Tibial artery (tissue), 4 donors: Measurements from ENCODE around the gene RNF10.

Experiments used
- DNase-seq, 2 donors: peaks; one replicate each; pipeline ENCODE4 v3.0.0-alpha.2; 2019
- H3K27ac ChIP-seq, 2 donors: fragments of 200-600 bp; sonication (generic) in 1 of 2; 1 replicate in 1 of 2; 2 replicates in 1 of 2; pipeline ENCODE4 v1.5.1; 2018 to 2019; ENCODE audit warnings: mild to moderate bottlenecking in 1 of 2
- H3K27me3 ChIP-seq, 2 donors: fragments of 200-600 bp; sonication (generic) in 1 of 2; one replicate each; pipeline versions ENCODE4 v1.5.1 to v1.6.0; 2016 to 2019
- H3K36me3 ChIP-seq, 3 donors: fragments of 200-600 bp; sonication (generic) in 2 of 3; one replicate each; pipeline ENCODE4 v1.5.1; 2016 to 2019; ENCODE audit warnings: mild to moderate bottlenecking in 2 of 3
- H3K4me1 ChIP-seq, 4 donors: fragments of 200-600 bp; sonication (generic) in 2 of 4; 1 replicate in 3 of 4; 2 replicates in 1 of 4; pipeline ENCODE4 v1.5.1; 2016 to 2019
- H3K4me3 ChIP-seq, 2 donors: fragments of 200-600 bp; sonication (generic) in 1 of 2; 1 replicate in 1 of 2; 2 replicates in 1 of 2; pipeline ENCODE4 v1.5.1; 2018 to 2019; ENCODE audit warnings: mild to moderate bottlenecking in 2 of 2
- H3K9me3 ChIP-seq, 3 donors: fragments of 200-600 bp; sonication (generic) in 1 of 3; one replicate each; pipeline ENCODE4 v1.5.1; 2016 to 2019
- CTCF ChIP-seq, 2 experiments: fragments of 200-600 bp in 1 of 2; fragments of 450-650 bp in 1 of 2; IDR thresholded peaks; one replicate each; pipeline ENCODE4 v1.5.1; 2017 to 2019; ENCODE audit warnings: antibody characterized with exemption in 2 of 2, mild to moderate bottlenecking in 1 of 2, moderate library complexity in 1 of 2
- intact Hi-C: fragments of 100-400 bp; cut with DNase I; formaldehyde crosslinking; loops from one replicate; pipeline ENCODE4 v1.15.0; 2023; ENCODE audit warnings: low total_unique reads

The RNF10 gene

GRCh38 chr12:120538281-120539156 lies 4.4 kb downstream of the RNF10 start:
- peak overlapping the region; percentile 90 to 96 for H3K27ac ChIP-seq
- peaks cover 9 to 88% (median 70%) of the 10 kb centered on the region in 4 donors for H3K4me1 ChIP-seq

GRCh38 chr12:120539303-120539702 lies 5.1 kb downstream of the RNF10 start:
- no peak for TF ChIP-seq CTCF (IDR thresholded peaks at IDR 0.05)
- Histone ChIP-seq H3K27me3 (no peaks in the 10 kb centered on the region), H3K4me1 (peaks cover 9 to 91% (median 75%) of the 10 kb centered on the region in 4 donors), H3K27ac (peak overlapping the region; percentile 90 to 96), H3K4me3 (no peak overlapping the region), H3K36me3 (peaks cover 0 to 8% (median 0%) of the 10 kb centered on the region in 3 donors), H3K9me3 (no peaks in the 10 kb centered on the region)
- DNase-seq: no peak
- intact Hi-C loops: loop anchor here (5.0 kb wide), 1 partner anchor 42 kb away; the partner anchor contains the start of gene DYNLL1

More at GRCh38 chr12:120538281-120539156, 4.4 kb downstream of the RNF10 start:
- Histone ChIP-seq H3K36me3 (peaks cover 0 to 8% (median 0%) of the 10 kb centered on the region in 3 donors), H3K9me3 (no peaks in the 10 kb centered on the region), H3K27me3 (no peaks in the 10 kb centered on the region), H3K4me3 (peak overlapping the region; percentile 86 to 98)
- TF ChIP-seq CTCF (IDR thresholded peaks at IDR 0.05): no peak
- DNase-seq: peak; percentile 57 to 90
- intact Hi-C loops: loop anchor here (5.0 kb wide), 1 partner anchor 41 kb away; the partner anchor contains the start of gene DYNLL1

GRCh38 chr12:120540445-120540844 lies 6.3 kb downstream of the RNF10 start:
- Histone ChIP-seq H3K9me3 (no peaks in the 10 kb centered on the region), H3K4me1 (peaks cover 9 to 95% (median 77%) of the 10 kb centered on the region in 4 donors), H3K27me3 (no peaks in the 10 kb centered on the region), H3K36me3 (peaks cover 0 to 8% (median 0%) of the 10 kb centered on the region in 3 donors), H3K27ac (peak overlapping the region; percentile 90 to 96), H3K4me3 (no peak overlapping the region)
- intact Hi-C loops: no loop called here
- no peak for DNase-seq
- no peak for TF ChIP-seq CTCF (IDR thresholded peaks at IDR 0.05)

- Histone ChIP-seq H3K36me3 (peaks cover 7 to 20% (median 11%) of the 10 kb centered on the region in 3 donors), H3K4me3 (no peak overlapping the region), H3K27me3 (no peaks in the 10 kb centered on the region), H3K9me3 (no peaks in the 10 kb centered on the region), H3K4me1 (peaks cover 9 to 85% (median 61%) of the 10 kb centered on the region in 4 donors), H3K27ac (peak overlapping the region in 1 of 2 donors; percentile 96)
- intact Hi-C loops: no loop called here
- no peak for DNase-seq
- no peak for TF ChIP-seq CTCF (IDR thresholded peaks at IDR 0.05)
Observed at GRCh38 chr12:120542166-120542565, 8.0 kb downstream of the RNF10 start.

- DNase-seq: no peak
- no peak for TF ChIP-seq CTCF (IDR thresholded peaks at IDR 0.05)
- Histone ChIP-seq H3K27ac (no peak overlapping the region), H3K36me3 (peaks cover 29 to 45% (median 35%) of the 10 kb centered on the region in 3 donors), H3K27me3 (no peaks in the 10 kb centered on the region), H3K9me3 (no peaks in the 10 kb centered on the region), H3K4me3 (no peak overlapping the region), H3K4me1 (peaks cover 0 to 68% (median 43%) of the 10 kb centered on the region in 4 donors)
- intact Hi-C loops: no loop called here
Observed at GRCh38 chr12:120544691-120545090, 10.5 kb downstream of the RNF10 start.
